Esophagus squamous epithelium (tissue), 5 donors: ENCODE results near the gene TRIM67. TPM values are rescaled to one million over a fixed set of nuclear protein-coding genes. Genes with fewer than 3 reads are reported as not detected.

Experiments
- DNase-seq: peaks from one replicate; lab custom pipeline; 2025; lab: John Stamatoyannopoulos, UW
- H3K27ac ChIP-seq, 4 donors: fragments of 200-600 bp; sonication (generic); one replicate each; pipeline ENCODE4 v1.5.1; 2016 to 2019; ENCODE audit warnings: mild to moderate bottlenecking in 1 of 4
- H3K27me3 ChIP-seq, 4 donors: fragments of 200-600 bp; sonication (generic); 1 replicate in 3 of 4; 2 replicates in 1 of 4; pipeline versions ENCODE4 v1.5.1 to v1.6.0; 2017 to 2021; ENCODE audit warnings: antibody characterized with exemption in 1 of 4
- H3K36me3 ChIP-seq, 3 donors: fragments of 200-600 bp; sonication (generic); one replicate each; pipeline ENCODE4 v1.5.1; 2016 to 2019
- H3K4me1 ChIP-seq, 3 donors: fragments of 200-600 bp; sonication (generic); one replicate each; pipeline ENCODE4 v1.5.1; 2017 to 2019
- H3K4me3 ChIP-seq, 4 donors: fragments of 200-600 bp; sonication (generic); 1 replicate in 3 of 4; 2 replicates in 1 of 4; pipeline ENCODE4 v1.5.1; 2016 to 2019; ENCODE audit warnings: mild to moderate bottlenecking in 2 of 4, moderate library complexity in 1 of 4
- H3K9me3 ChIP-seq, 3 donors: fragments of 200-600 bp; sonication (generic); one replicate each; pipeline ENCODE4 v1.5.1; 2016 to 2019
- CTCF ChIP-seq, 6 experiments: fragments of 450-650 bp in 4 of 6; fragments of 200-600 bp in 2 of 6; sonication (generic) in 2 of 6; IDR thresholded peaks; one replicate each; pipeline ENCODE4 v1.5.1; 2016 to 2019; ENCODE audit warnings: antibody characterized with exemption in 6 of 6, mild to moderate bottlenecking in 4 of 6, moderate library complexity in 4 of 6
- POLR2A ChIP-seq, 4 donors: fragments of 450-650 bp; IDR thresholded peaks; one replicate each; pipeline ENCODE4 v1.6.1; 2017; ENCODE audit warnings: antibody characterized with exemption in 4 of 4, mild to moderate bottlenecking in 4 of 4, moderate library complexity in 3 of 4
- WGBS, 2 donors: methylation state at CpG; one replicate each; pipeline ENCODE4 v1.1.5; 2018; 5-methylcytosine and 5-hydroxymethylcytosine counted together
- intact Hi-C: fragments of 100-400 bp; cut with DNase I; formaldehyde crosslinking; loops from one replicate; pipeline ENCODE4 v1.15.0; 2022
- total RNA-seq, 4 donors: library from RNA; depleted of rRNA; stranded (reverse); fragments of >200 nt; gene quantifications; one replicate each; pipeline ENCODE4 v1.1.0, GENCODE V29; 2016
- donor health status: DM: yes; HTN: yes; CAD: no.

TRIM67 gene
- total RNA-seq, 4 donors from 2014 or later = not detected

GRCh38 chr1:231138236-231138635 lies 23.6 kb upstream of the TRIM67 start:
- Histone ChIP-seq H3K9me3 (no peaks in the 10 kb centered on the region), H3K27ac (no peak overlapping the region), H3K27me3 (peaks cover 0 to 28% (median 0%) of the 10 kb centered on the region in 4 donors), H3K36me3 (no peaks in the 10 kb centered on the region), H3K4me1 (peaks cover 0 to 14% (median 4%) of the 10 kb centered on the region in 3 donors), H3K4me3 (no peak overlapping the region)
- intact Hi-C loops = no loop called here
- no peak for DNase-seq
- TF ChIP-seq CTCF (IDR thresholded peaks at IDR 0.05) (no peak), POLR2A (IDR thresholded peaks at IDR 0.05) (no peak)
- 41 to 58% methylated on average over 1 of the region's 1 CpG for WGBS, 2 donors

GRCh38 chr1:231139125-231139649 lies 22.7 kb upstream of the TRIM67 start:
- H3K27me3 ChIP-seq = peaks cover 0 to 28% (median 0%) of the 10 kb centered on the region in 4 donors
- H3K4me3 ChIP-seq = no peak overlapping the region
- H3K9me3 ChIP-seq = no peaks in the 10 kb centered on the region
- 40 to 65% methylated on average over 3 of the region's 3 CpGs for WGBS, 2 donors
- TF ChIP-seq CTCF (IDR thresholded peaks at IDR 0.05) (no peak), POLR2A (IDR thresholded peaks at IDR 0.05) (no peak)
- peaks cover 0 to 14% (median 4%) of the 10 kb centered on the region in 3 donors for H3K4me1 ChIP-seq
- no peak overlapping the region for H3K27ac ChIP-seq
- H3K36me3 ChIP-seq = no peaks in the 10 kb centered on the region
- DNase-seq = no peak
- intact Hi-C loops = no loop called here

DNA sequence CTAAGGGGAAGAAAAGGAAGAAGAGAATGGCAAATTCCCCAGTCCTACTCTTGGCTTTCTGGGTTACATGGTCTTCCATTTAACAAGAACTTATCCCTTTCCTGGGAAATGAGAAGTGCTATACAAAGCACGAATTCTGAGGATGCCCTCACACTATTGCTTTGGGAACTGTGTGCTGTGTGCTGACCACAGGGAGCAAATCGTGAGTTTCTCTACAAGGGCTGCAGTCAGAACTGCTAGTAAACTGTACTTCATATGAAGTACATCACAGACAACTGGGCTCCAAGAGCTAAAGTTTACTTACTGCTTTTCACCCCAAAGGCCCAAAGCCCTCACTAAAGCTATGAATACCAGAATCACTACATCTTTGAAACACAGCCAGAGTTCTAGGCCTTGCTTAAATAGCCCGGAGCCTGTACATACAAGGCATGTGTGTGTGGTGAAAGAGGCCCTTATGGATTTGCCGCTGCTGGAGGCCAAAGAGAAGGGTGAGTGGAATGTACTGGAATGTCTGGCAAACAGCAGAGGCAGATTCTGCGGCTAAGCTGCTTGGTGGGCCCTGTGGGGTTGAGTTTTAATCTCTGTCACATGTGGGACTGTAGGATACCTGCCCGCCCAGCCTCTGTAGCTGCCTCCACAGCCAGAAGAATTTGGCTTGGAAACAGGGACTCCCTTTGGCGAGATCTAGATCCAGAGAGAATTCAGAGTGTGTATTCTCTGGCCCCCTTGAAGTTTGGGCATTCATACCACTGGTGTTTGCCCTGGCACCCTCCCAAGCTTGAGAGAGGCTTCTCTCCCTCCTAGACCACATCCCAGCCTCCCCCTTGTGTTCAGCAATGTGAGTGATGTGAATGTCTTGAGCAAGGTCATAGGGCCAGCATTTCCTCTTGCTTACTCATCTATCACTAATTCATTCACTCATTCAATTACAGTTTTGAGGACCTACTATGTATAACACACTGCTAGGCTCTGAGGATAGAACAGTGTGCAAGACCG lies 21.9 kb upstream of the TRIM67 start:
- Histone ChIP-seq H3K36me3 (no peaks in the 10 kb centered on the region), H3K27ac (no peak overlapping the region), H3K27me3 (peaks cover 0 to 28% (median 0%) of the 10 kb centered on the region in 4 donors), H3K9me3 (no peaks in the 10 kb centered on the region), H3K4me3 (no peak overlapping the region), H3K4me1 (peaks cover 0 to 14% (median 4%) of the 10 kb centered on the region in 3 donors)
- no peak for DNase-seq
- TF ChIP-seq POLR2A (IDR thresholded peaks at IDR 0.05) (no peak), CTCF (IDR thresholded peaks at IDR 0.05) (no peak)
- intact Hi-C loops = no loop called here
- WGBS, 2 donors = 28 to 40% methylated on average over 7 to 8 of the region's 8 CpGs

- WGBS, 2 donors = 82 to 89% methylated on average over 7 of the region's 7 CpGs
- H3K27me3 ChIP-seq = peaks cover 0 to 57% (median 0%) of the 10 kb centered on the region in 4 donors
- no peaks in the 10 kb centered on the region for H3K36me3 ChIP-seq
- intact Hi-C loops = no loop called here
- H3K9me3 ChIP-seq = no peaks in the 10 kb centered on the region
- no peak for DNase-seq
- H3K4me1 ChIP-seq = peaks cover 0 to 6% (median 0%) of the 10 kb centered on the region in 3 donors
- TF ChIP-seq POLR2A (IDR thresholded peaks at IDR 0.05) (no peak), CTCF (IDR thresholded peaks at IDR 0.05) (no peak)
- H3K27ac ChIP-seq = no peak overlapping the region
- no peak overlapping the region for H3K4me3 ChIP-seq
Measured at GRCh38 chr1:231144416-231145193, 17.3 kb upstream of the TRIM67 start.
